PC-9 (cell line): Measurements from ENCODE around the gene RAB5B. TPM values are rescaled to one million over a fixed set of nuclear protein-coding genes. Genes with fewer than 3 reads are reported as not detected.

ENCODE experiments used
- BruUV-seq: library from RNA; stranded (reverse); fragments of 400-500 nt; replicated peaks from 2 replicates; lab custom pipeline; 2021; lab: Mats Ljungman, UMichigan
- CTCF ChIA-PET: fragments of 300-600 bp; sonication (Branson Sonifier 250); formaldehyde crosslinking; loops from one replicate; lab custom pipeline; 2022; ENCODE audit warnings: antibody characterized with exemption; lab: Charles Lee
- POLR2A ChIA-PET: fragments of 300-600 bp; sonication (Branson Sonifier 250); formaldehyde crosslinking; loops from one replicate; lab custom pipeline; 2022; ENCODE audit warnings: antibody characterized with exemption; ENCODE audit not compliant: unreplicated experiment; lab: Charles Lee
- DNase-seq, 2 experiments: peaks; one replicate each; pipeline versions ENCODE4 v3.0.0 to v3.0.0-alpha.2; 2015 to 2022; ENCODE audit warnings: mixed read lengths in 1 of 2
- H2AFZ ChIP-seq: fragments of 200-600 bp; sonication (generic); 2 replicates; pipeline ENCODE4 v1.8.1; 2017; ENCODE audit warnings: antibody characterized with exemption
- H3F3A ChIP-seq: fragments of 200-600 bp; sonication (generic); 2 replicates; pipeline ENCODE4 v1.8.1; 2017; ENCODE audit warnings: antibody characterized with exemption, mild to moderate bottlenecking, low read depth; ENCODE audit not compliant: insufficient read depth
- H3K27ac ChIP-seq: fragments of 200-600 bp; sonication (generic); 2 replicates; pipeline ENCODE4 v1.6.1; 2016; ENCODE audit warnings: mixed run types
- H3K27me3 ChIP-seq: fragments of 200-600 bp; sonication (generic); 2 replicates; pipeline ENCODE4 v1.6.1; 2016; ENCODE audit warnings: low read depth, mixed run types; ENCODE audit not compliant: insufficient read depth
- H3K36me3 ChIP-seq: fragments of 200-600 bp; sonication (generic); 2 replicates; pipeline ENCODE4 v1.6.1; 2016; ENCODE audit warnings: low read depth, mixed run types
- H3K4me1 ChIP-seq: fragments of 200-600 bp; sonication (generic); replicated peaks from 2 replicates; pipeline ENCODE4 v1.6.1; 2016; ENCODE audit warnings: mixed run types; ENCODE audit not compliant: insufficient read depth
- H3K4me2 ChIP-seq: fragments of 200-600 bp; sonication (generic); 2 replicates; pipeline ENCODE4 v1.6.1; 2017; ENCODE audit warnings: mixed run types
- H3K4me3 ChIP-seq: fragments of 200-600 bp; sonication (generic); 2 replicates; pipeline ENCODE4 v1.6.1; 2016; ENCODE audit warnings: mixed run types
- H3K79me2 ChIP-seq: fragments of 200-600 bp; sonication (generic); 2 replicates; pipeline ENCODE4 v1.6.1; 2017; ENCODE audit warnings: low read depth, mixed run types
- H3K9me2 ChIP-seq: fragments of 200-600 bp; sonication (generic); 2 replicates; pipeline ENCODE4 v1.8.1; 2017; ENCODE audit warnings: mild to moderate bottlenecking; ENCODE audit not compliant: insufficient read depth
- H3K9me3 ChIP-seq: fragments of 200-600 bp; sonication (generic); 2 replicates; pipeline ENCODE4 v1.8.1; 2016; ENCODE audit warnings: low read depth; ENCODE audit not compliant: insufficient read depth
- H4K20me1 ChIP-seq: fragments of 200-600 bp; sonication (generic); 2 replicates; pipeline ENCODE4 v1.8.1; 2017; ENCODE audit not compliant: insufficient read depth
- EZH2 ChIP-seq: fragments of 200-600 bp; sonication (generic); IDR thresholded peaks from 2 replicates; pipeline ENCODE4 v1.8.0; 2017; ENCODE audit warnings: antibody characterized with exemption, low read depth
- intact Hi-C: fragments of 100-400 bp; cut with micrococcal nuclease; formaldehyde crosslinking; loops from one replicate; pipeline ENCODE4 v1.10.0; 2022; ENCODE audit not compliant: unreplicated experiment
- total RNA-seq: library from RNA; stranded (reverse); gene quantifications from 2 replicates; pipeline ENCODE4 v1.2.3, GENCODE V29; 2021
- TF ChIP-seq, protein P1 (sequence below): fragments of 200-600 bp; sonication (generic); conservative IDR thresholded peaks from 2 replicates; pipeline ENCODE4 v1.6.1; 2017; ENCODE audit warnings: mixed run types, antibody characterized with exemption, mild to moderate bottlenecking, moderate library complexity

RAB5B gene
- total RNA-seq, 1 experiment from 2014 or later, result 122 TPM

DNA sequence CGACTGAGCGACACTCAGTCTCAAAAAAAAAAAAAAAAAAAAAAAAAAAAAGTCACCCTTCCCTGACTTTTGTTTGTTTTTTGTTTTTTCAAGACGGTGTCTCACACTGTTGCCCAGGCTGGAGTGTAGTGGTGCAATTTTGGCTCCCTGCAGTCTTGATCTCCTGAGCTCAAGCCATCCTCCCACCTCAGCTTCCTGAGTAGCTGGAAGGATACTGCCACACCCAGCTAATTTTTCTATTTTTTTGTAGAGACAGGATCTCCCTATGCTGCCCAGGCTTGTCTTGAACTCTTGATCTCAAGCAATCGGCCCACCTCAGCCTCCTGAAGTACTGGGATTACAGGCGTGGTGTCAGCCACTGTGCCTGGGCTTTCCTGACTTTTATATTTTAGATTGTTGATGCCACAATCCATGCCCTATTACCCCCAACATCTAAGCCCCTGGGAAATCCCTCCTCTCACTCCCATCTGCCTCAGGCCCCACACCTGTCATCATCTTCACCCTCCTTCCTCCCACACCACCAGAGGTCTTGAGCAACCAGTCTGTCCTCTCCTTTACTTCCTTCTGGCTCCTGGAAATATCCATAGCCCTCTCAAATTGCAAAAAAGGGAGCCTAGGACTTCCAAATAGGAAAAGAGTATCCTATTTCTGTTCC, 54.8 kb downstream of the RAB5B start:
- intact Hi-C loops, result loop anchor here (1.0 kb wide), 1 partner anchor 32 kb away; no protein-coding TSS in a partner anchor
- H4K20me1 ChIP-seq, result no peaks in the 10 kb centered on the region
- ChIA-PET CTCF (interaction anchor here (0.6 to 1.4 kb wide), 5 partner anchors 12 to 290 kb away, joined by 3 to 20 read pairs (median 5); partner anchors contain the start of gene SUOX), POLR2A (interaction anchor here (0.6 kb wide), 1 partner anchor 15 kb away, joined by 5 read pairs; no protein-coding TSS in a partner anchor)
- no peaks in the 10 kb centered on the region for H3K27me3 ChIP-seq
- DNase-seq, result peak in 1 of 2 experiments; percentile 8
- peaks cover 17% of the 10 kb centered on the region for H3K4me1 ChIP-seq
- H3K27ac ChIP-seq, result peak overlapping the region; percentile 64
- no peak for TF ChIP-seq EZH2
- TF ChIP-seq, protein P1, sequence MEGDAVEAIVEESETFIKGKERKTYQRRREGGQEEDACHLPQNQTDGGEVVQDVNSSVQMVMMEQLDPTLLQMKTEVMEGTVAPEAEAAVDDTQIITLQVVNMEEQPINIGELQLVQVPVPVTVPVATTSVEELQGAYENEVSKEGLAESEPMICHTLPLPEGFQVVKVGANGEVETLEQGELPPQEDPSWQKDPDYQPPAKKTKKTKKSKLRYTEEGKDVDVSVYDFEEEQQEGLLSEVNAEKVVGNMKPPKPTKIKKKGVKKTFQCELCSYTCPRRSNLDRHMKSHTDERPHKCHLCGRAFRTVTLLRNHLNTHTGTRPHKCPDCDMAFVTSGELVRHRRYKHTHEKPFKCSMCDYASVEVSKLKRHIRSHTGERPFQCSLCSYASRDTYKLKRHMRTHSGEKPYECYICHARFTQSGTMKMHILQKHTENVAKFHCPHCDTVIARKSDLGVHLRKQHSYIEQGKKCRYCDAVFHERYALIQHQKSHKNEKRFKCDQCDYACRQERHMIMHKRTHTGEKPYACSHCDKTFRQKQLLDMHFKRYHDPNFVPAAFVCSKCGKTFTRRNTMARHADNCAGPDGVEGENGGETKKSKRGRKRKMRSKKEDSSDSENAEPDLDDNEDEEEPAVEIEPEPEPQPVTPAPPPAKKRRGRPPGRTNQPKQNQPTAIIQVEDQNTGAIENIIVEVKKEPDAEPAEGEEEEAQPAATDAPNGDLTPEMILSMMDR, result no peak
- no peak overlapping the region for H2AFZ ChIP-seq
- peak overlapping the region; percentile 37 for H3K4me2 ChIP-seq
- peaks cover 25% of the 10 kb centered on the region for H3F3A ChIP-seq
- H3K79me2 ChIP-seq, result no peaks in the 10 kb centered on the region
- no peaks in the 10 kb centered on the region for H3K36me3 ChIP-seq
- no peaks in the 10 kb centered on the region for H3K9me3 ChIP-seq
- BruUV-seq, result no TSS peak
- H3K4me3 ChIP-seq, result no peak overlapping the region
- H3K9me2 ChIP-seq, result no peaks in the 10 kb centered on the region

DNA sequence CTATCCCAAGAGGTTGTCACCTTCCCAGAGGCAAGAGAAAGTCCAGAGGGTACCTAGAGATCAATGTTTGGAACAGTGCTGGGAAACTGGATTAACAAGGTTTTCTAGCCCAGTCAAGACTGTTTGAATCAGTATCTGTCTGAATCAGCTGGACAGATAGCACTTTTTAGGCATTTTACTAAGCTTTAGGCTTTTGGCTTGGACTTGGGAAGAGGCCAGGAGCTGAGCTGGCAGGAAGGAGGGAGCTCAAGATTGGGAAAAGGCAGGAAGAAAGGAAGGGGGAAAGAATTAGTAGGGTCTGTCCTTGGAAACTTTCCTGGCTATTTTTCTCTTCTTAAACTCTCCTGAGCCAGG, 55.3 kb downstream of the RAB5B start:
- Histone ChIP-seq H4K20me1 (no peaks in the 10 kb centered on the region), H3K27me3 (no peaks in the 10 kb centered on the region), H3K4me1 (peaks cover 17% of the 10 kb centered on the region), H2AFZ (no peak overlapping the region), H3K4me2 (peak overlapping the region; percentile 37), H3K9me2 (no peaks in the 10 kb centered on the region), H3K9me3 (no peaks in the 10 kb centered on the region), H3K4me3 (no peak overlapping the region), H3K36me3 (no peaks in the 10 kb centered on the region), H3K27ac (peak overlapping the region; percentile 64), H3F3A (peaks cover 25% of the 10 kb centered on the region), H3K79me2 (no peaks in the 10 kb centered on the region)
- BruUV-seq, result no TSS peak
- CTCF ChIA-PET, result interaction anchor here (0.6 to 1.4 kb wide), 7 partner anchors 11 to 291 kb away, joined by 3 to 23 read pairs (median 5); partner anchors contain the start of gene SUOX
- no peak for DNase-seq
- POLR2A ChIA-PET, result interaction anchor here (0.6 to 0.7 kb wide), 2 partner anchors 15 to 22 kb away, joined by 5 to 7 read pairs; no protein-coding TSS in a partner anchor
- intact Hi-C loops, result loop anchor here (1.0 kb wide), 1 partner anchor 33 kb away; no protein-coding TSS in a partner anchor
- no peak for TF ChIP-seq EZH2
- TF ChIP-seq, protein P1, result no peak

DNA sequence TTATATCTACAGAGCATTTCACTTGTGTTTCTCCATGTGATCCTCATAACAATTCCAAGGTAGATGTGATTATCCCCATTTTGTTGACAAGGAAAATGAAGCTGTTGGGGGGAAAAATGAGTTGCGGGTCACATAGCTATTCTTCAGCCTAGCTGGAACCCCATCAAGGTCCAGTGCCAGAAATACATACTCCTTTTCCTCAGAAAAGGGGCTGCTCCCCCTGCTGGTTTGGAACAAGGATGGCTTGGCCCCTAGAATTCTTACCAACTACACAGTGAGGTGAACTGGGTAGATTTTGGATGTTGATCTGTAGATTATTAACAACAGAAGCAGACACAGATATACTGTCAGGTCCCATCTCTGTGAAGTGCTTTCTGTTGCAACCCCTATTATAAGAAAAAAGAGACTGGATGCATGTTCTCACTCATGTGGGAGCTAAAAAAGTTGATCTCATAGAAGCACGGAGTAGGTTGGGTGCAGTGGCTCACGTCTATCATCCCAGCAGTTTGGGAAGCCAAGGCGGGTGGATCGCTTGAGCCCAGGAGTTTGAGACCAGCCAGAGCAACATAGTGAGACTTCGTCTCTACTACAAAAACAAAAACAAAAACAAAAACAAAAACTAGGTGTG, 55.9 kb downstream of the RAB5B start:
- peaks cover 25% of the 10 kb centered on the region for H3F3A ChIP-seq
- no peaks in the 10 kb centered on the region for H3K9me2 ChIP-seq
- H3K27ac ChIP-seq, result peak overlapping the region; percentile 64
- no peaks in the 10 kb centered on the region for H4K20me1 ChIP-seq
- H2AFZ ChIP-seq, result no peak overlapping the region
- H3K79me2 ChIP-seq, result no peaks in the 10 kb centered on the region
- BruUV-seq, result no TSS peak
- H3K4me2 ChIP-seq, result peak overlapping the region; percentile 37
- peak; percentile 16 to 49 for DNase-seq
- POLR2A ChIA-PET, result interaction anchor here (0.6 to 0.7 kb wide), 2 partner anchors 22 to 33 kb away, joined by 3 to 7 read pairs; partner anchors contain the start of gene SUOX
- intact Hi-C loops, result loop anchor here (1.0 kb wide), 1 partner anchor 33 kb away; no protein-coding TSS in a partner anchor
- CTCF ChIA-PET, result interaction anchor here (0.9 to 1.4 kb wide), 6 partner anchors 11 to 292 kb away, joined by 3 to 23 read pairs (median 4); partner anchors contain the start of gene SUOX
- peaks cover 17% of the 10 kb centered on the region for H3K4me1 ChIP-seq
- H3K27me3 ChIP-seq, result no peaks in the 10 kb centered on the region
- H3K9me3 ChIP-seq, result no peaks in the 10 kb centered on the region
- H3K36me3 ChIP-seq, result no peaks in the 10 kb centered on the region
- H3K4me3 ChIP-seq, result no peak overlapping the region
- TF ChIP-seq, protein P1, result peak; percentile 79
- TF ChIP-seq EZH2, result no peak
